A549 (cell line): ENCODE data around the gene CALN1.

Experiments
- BHLHE40 ChIP-seq: IDR thresholded peaks from 2 replicates; pipeline ENCODE4 v1.6.1; 2012; ENCODE audit warnings: low read depth, low read length, inconsistent platforms
- JUN ChIP-seq, 2 experiments: fragments of >200 bp; sonication (Bioruptor Twin); formaldehyde crosslinking; IDR thresholded peaks; 2 replicates in 1 of 2; 3 replicates in 1 of 2; pipeline ENCODE4 v1.6.1; 2016 to 2017
- POLR2A ChIP-seq: IDR thresholded peaks from 2 replicates; pipeline ENCODE4 v1.6.1; 2012; ENCODE audit warnings: mild to moderate bottlenecking, low read length
- RAD21 ChIP-seq, 2 experiments: fragments of >200 bp in 1 of 2; sonication (Bioruptor Twin) in 1 of 2; formaldehyde crosslinking in 1 of 2; IDR thresholded peaks in 1 of 2; conservative IDR thresholded peaks in 1 of 2; 2 replicates in 1 of 2; 3 replicates in 1 of 2; pipeline ENCODE4 v1.6.1; 2012 to 2018; ENCODE audit warnings: inconsistent platforms in 1 of 2
- RFX5 ChIP-seq: fragments of 450-650 bp; IDR thresholded peaks from 2 replicates; pipeline ENCODE4 v1.7.1; 2014; ENCODE audit warnings: antibody characterized with exemption, mild to moderate bottlenecking, moderate library complexity
- TF ChIP-seq, protein P1 (sequence below): IDR thresholded peaks from 2 replicates; pipeline ENCODE4 v1.6.1; 2012
- TF ChIP-seq, protein P2 (sequence below): fragments of >200 bp; sonication (Bioruptor Twin); formaldehyde crosslinking; IDR thresholded peaks from 3 replicates; pipeline ENCODE4 v1.5.1; 2016
- TF ChIP-seq, protein P3 (sequence below): fragments of 450-650 bp; IDR thresholded peaks from 2 replicates; pipeline ENCODE4 v1.6.1; 2014; ENCODE audit warnings: antibody characterized with exemption

DNA sequence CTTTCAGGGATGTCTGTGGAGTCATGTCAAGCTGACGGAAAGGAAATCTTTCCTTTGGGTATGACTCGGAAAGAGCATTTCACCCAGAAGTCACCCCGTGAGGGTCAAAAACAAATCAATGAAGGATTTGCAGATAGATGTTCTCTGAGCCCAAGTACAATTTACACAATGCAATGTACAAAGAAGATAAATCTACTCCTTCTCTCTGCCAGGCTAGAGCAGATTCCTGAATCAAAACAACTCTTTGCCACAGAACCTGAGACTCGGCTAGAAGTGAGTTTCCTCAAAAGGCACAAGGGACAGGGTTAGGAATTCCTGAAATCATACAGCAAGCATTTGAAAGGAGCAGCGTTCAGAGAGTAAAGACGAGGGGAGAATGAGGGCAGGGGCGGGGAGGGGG lies 34.0 kb upstream of the CALN1 start:
- TF ChIP-seq, protein P1, sequence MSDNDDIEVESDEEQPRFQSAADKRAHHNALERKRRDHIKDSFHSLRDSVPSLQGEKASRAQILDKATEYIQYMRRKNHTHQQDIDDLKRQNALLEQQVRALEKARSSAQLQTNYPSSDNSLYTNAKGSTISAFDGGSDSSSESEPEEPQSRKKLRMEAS, result no peak
- TF ChIP-seq, protein P2, sequence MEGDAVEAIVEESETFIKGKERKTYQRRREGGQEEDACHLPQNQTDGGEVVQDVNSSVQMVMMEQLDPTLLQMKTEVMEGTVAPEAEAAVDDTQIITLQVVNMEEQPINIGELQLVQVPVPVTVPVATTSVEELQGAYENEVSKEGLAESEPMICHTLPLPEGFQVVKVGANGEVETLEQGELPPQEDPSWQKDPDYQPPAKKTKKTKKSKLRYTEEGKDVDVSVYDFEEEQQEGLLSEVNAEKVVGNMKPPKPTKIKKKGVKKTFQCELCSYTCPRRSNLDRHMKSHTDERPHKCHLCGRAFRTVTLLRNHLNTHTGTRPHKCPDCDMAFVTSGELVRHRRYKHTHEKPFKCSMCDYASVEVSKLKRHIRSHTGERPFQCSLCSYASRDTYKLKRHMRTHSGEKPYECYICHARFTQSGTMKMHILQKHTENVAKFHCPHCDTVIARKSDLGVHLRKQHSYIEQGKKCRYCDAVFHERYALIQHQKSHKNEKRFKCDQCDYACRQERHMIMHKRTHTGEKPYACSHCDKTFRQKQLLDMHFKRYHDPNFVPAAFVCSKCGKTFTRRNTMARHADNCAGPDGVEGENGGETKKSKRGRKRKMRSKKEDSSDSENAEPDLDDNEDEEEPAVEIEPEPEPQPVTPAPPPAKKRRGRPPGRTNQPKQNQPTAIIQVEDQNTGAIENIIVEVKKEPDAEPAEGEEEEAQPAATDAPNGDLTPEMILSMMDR, result no peak
- TF ChIP-seq POLR2A (no peak), BHLHE40 (no peak), RFX5 (no peak), RAD21 (conservative IDR thresholded peaks at IDR 0.05 in 1 of 2, IDR thresholded peaks at IDR 0.05 in 1 of 2) (no peak), JUN (IDR thresholded peaks at IDR 0.05) (no peak)
- TF ChIP-seq, protein P3, sequence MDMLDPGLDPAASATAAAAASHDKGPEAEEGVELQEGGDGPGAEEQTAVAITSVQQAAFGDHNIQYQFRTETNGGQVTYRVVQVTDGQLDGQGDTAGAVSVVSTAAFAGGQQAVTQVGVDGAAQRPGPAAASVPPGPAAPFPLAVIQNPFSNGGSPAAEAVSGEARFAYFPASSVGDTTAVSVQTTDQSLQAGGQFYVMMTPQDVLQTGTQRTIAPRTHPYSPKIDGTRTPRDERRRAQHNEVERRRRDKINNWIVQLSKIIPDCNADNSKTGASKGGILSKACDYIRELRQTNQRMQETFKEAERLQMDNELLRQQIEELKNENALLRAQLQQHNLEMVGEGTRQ, result no peak
